Sigmoid colon (tissue), 7 donors: Measurements from ENCODE around the gene CEP85L. TPM values are rescaled to one million over a fixed set of nuclear protein-coding genes. Genes with fewer than 3 reads are reported as not detected.

Experiments used
- DNase-seq: peaks from one replicate; pipeline ENCODE4 v3.0.0-alpha.2; 2019
- H3K27ac ChIP-seq, 4 donors: fragments of 200-600 bp; sonication (generic); one replicate each; pipeline ENCODE4 v1.5.1; 2016 to 2019; ENCODE audit warnings: mild to moderate bottlenecking in 1 of 4
- H3K27me3 ChIP-seq, 3 donors: fragments of 200-600 bp; sonication (generic); one replicate each; pipeline ENCODE4 v1.5.1; 2019; ENCODE audit warnings: mild to moderate bottlenecking in 1 of 3
- H3K36me3 ChIP-seq, 4 donors: fragments of 200-600 bp; sonication (generic); one replicate each; pipeline ENCODE4 v1.5.1; 2016 to 2019
- H3K4me1 ChIP-seq, 4 donors: fragments of 200-600 bp; sonication (generic); one replicate each; pipeline ENCODE4 v1.5.1; 2017 to 2019
- H3K4me3 ChIP-seq, 4 donors: fragments of 200-600 bp; sonication (generic); one replicate each; pipeline ENCODE4 v1.5.1; 2017 to 2019; ENCODE audit warnings: mild to moderate bottlenecking in 2 of 4, moderate library complexity in 1 of 4
- H3K9me3 ChIP-seq, 4 donors: fragments of 200-600 bp in 3 of 4; sonication (generic) in 3 of 4; one replicate each; pipeline versions ENCODE4 v1.5.1 to v1.6.1; 2013 to 2019
- CTCF ChIP-seq, 4 experiments: fragments of 450-650 bp in 3 of 4; fragments of 200-600 bp in 1 of 4; IDR thresholded peaks; one replicate each; pipeline ENCODE4 v1.5.1; 2016 to 2019; ENCODE audit warnings: antibody characterized with exemption in 4 of 4, mild to moderate bottlenecking in 3 of 4, moderate library complexity in 2 of 4
- EP300 ChIP-seq, 4 donors: sonication (generic); formaldehyde crosslinking; IDR thresholded peaks; one replicate each; pipeline ENCODE4 v1.6.1; 2017; ENCODE audit warnings: antibody characterized with exemption in 4 of 4
- POLR2A ChIP-seq, 2 donors: fragments of 450-650 bp; IDR thresholded peaks; one replicate each; pipeline ENCODE4 v1.6.1; 2016; ENCODE audit warnings: antibody characterized with exemption in 2 of 2, mild to moderate bottlenecking in 2 of 2, moderate library complexity in 2 of 2
- POLR2AphosphoS5 ChIP-seq, 4 donors: sonication (generic); formaldehyde crosslinking; IDR thresholded peaks; one replicate each; pipeline ENCODE4 v1.6.1; 2017; ENCODE audit warnings: antibody characterized with exemption in 4 of 4
- WGBS, 2 donors: extraction: QIAGEN DNeasy Blood & Tissue Kit; methylation state at CpG; one replicate each; pipeline ENCODE4 v1.1.7; 2013; 5-methylcytosine and 5-hydroxymethylcytosine counted together
- intact Hi-C: fragments of 100-400 bp; cut with DNase I; formaldehyde crosslinking; loops from one replicate; pipeline ENCODE4 v1.15.1; 2023
- polyA plus RNA-seq, 3 donors: library from polyadenylated mRNA; stranded (reverse); fragments of 200-250 nt; gene quantifications; one replicate each; pipeline ENCODE4 v1.2.3, GENCODE V29; 2013
- total RNA-seq, 4 donors: library from RNA; depleted of rRNA; stranded (reverse); fragments of >200 nt; gene quantifications; one replicate each; pipeline ENCODE4 v1.1.0, GENCODE V29; 2016
- donor health status: healthy with polysubstance abuse.
- donor health status: Bipolar disorder and iron deficiency.
- donor health status: healthy.

The CEP85L gene
- total and polyA plus RNA-seq, 7 donors: 0.23 to 17.4 (median 12.8) TPM

- 73 to 83% methylated on average over 3 of the region's 3 CpGs for WGBS, 2 donors
- no peaks in the 10 kb centered on the region for H3K9me3 ChIP-seq
- TF ChIP-seq EP300 (IDR thresholded peaks at IDR 0.05): no peak
- H3K36me3 ChIP-seq: no peaks in the 10 kb centered on the region
- H3K4me1 ChIP-seq: peaks cover 0 to 11% (median 0%) of the 10 kb centered on the region in 4 donors
- no peak overlapping the region for H3K4me3 ChIP-seq
- DNase-seq: no peak
- intact Hi-C loops: no loop called here
- no peak overlapping the region for H3K27ac ChIP-seq
- no peaks in the 10 kb centered on the region for H3K27me3 ChIP-seq
Observed at GRCh38 chr6:118597636-118598035, 53.8 kb downstream of the CEP85L start.

DNA sequence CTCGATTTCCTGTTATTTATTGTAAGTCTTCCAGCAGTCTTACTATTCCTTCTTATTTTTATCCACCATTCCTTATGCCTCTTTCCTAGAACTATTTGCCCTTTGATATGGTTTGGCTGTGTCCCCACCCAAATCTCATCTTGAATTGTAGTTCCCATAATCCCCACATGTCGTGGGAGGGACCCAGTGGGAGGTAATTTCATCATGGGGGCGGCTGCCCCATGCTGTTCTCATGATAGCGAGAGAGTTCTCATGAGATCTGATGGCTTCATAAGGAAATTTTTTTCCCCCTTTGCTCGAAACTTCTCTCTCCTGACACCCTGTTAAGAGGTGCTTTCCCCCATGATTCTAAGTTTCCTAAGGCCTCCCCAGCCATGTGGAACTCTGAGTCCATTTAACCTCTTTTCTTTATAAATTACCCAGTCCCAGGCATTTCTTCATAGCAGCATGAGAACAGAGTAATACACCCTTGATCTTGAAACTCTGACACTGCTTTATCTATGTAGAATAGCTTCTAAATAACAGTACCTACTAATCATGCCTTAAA is 54.5 kb downstream of the CEP85L start:
- no peaks in the 10 kb centered on the region for H3K27me3 ChIP-seq
- WGBS, 2 donors: 89 to 91% methylated on average over 5 of the region's 5 CpGs
- H3K4me1 ChIP-seq: peaks cover 0 to 11% (median 0%) of the 10 kb centered on the region in 4 donors
- H3K27ac ChIP-seq: no peak overlapping the region
- no peaks in the 10 kb centered on the region for H3K9me3 ChIP-seq
- no peak overlapping the region for H3K4me3 ChIP-seq
- intact Hi-C loops: no loop called here
- no peak for DNase-seq
- TF ChIP-seq POLR2A (IDR thresholded peaks at IDR 0.05) (no peak), EP300 (IDR thresholded peaks at IDR 0.05) (no peak), CTCF (IDR thresholded peaks at IDR 0.05) (no peak), POLR2AphosphoS5 (IDR thresholded peaks at IDR 0.05) (no peak)
- no peaks in the 10 kb centered on the region for H3K36me3 ChIP-seq

- H3K27ac ChIP-seq: no peak overlapping the region
- no peak for TF ChIP-seq EP300 (IDR thresholded peaks at IDR 0.05)
- no peak for TF ChIP-seq CTCF (IDR thresholded peaks at IDR 0.05)
- TF ChIP-seq POLR2AphosphoS5 (IDR thresholded peaks at IDR 0.05): no peak
- TF ChIP-seq POLR2A (IDR thresholded peaks at IDR 0.05): no peak
- DNase-seq: no peak
- WGBS, 2 donors: 92 to 93% methylated on average over 1 of the region's 1 CpG
- no peaks in the 10 kb centered on the region for H3K9me3 ChIP-seq
- H3K4me1 ChIP-seq: peaks cover 0 to 11% (median 0%) of the 10 kb centered on the region in 4 donors
- intact Hi-C loops: no loop called here
- no peak overlapping the region for H3K4me3 ChIP-seq
- no peaks in the 10 kb centered on the region for H3K36me3 ChIP-seq
- no peaks in the 10 kb centered on the region for H3K27me3 ChIP-seq
Observed at GRCh38 chr6:118594877-118595276, 56.5 kb downstream of the CEP85L start.

DNA sequence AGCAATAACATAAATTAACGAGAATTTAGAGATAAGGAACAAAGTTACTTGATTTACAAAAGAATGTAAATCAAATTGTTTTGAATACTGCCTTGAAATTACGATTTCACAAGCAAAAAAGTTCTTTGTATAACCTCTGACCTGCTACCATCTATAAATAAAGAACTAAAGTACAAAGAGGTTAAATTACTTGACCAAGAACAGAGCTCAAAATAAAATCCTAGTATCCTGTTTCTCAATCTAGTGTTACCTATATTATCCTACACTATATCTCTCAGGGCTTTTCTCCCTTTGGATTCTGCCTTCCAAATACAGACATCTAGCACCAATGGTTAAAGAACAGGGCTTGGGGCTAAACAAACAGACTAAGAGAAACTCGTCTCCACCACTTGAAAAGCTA is 59.5 kb downstream of the CEP85L start:
- TF ChIP-seq CTCF (IDR thresholded peaks at IDR 0.05) (no peak), POLR2AphosphoS5 (IDR thresholded peaks at IDR 0.05) (no peak), EP300 (IDR thresholded peaks at IDR 0.05) (no peak), POLR2A (IDR thresholded peaks at IDR 0.05) (no peak)
- Histone ChIP-seq H3K36me3 (no peaks in the 10 kb centered on the region), H3K27ac (no peak overlapping the region), H3K9me3 (no peaks in the 10 kb centered on the region), H3K4me1 (no peaks in the 10 kb centered on the region), H3K4me3 (no peak overlapping the region), H3K27me3 (no peaks in the 10 kb centered on the region)
- WGBS, 2 donors: 62 to 78% methylated on average over 3 of the region's 3 CpGs
- no peak for DNase-seq
- intact Hi-C loops: no loop called here

DNA sequence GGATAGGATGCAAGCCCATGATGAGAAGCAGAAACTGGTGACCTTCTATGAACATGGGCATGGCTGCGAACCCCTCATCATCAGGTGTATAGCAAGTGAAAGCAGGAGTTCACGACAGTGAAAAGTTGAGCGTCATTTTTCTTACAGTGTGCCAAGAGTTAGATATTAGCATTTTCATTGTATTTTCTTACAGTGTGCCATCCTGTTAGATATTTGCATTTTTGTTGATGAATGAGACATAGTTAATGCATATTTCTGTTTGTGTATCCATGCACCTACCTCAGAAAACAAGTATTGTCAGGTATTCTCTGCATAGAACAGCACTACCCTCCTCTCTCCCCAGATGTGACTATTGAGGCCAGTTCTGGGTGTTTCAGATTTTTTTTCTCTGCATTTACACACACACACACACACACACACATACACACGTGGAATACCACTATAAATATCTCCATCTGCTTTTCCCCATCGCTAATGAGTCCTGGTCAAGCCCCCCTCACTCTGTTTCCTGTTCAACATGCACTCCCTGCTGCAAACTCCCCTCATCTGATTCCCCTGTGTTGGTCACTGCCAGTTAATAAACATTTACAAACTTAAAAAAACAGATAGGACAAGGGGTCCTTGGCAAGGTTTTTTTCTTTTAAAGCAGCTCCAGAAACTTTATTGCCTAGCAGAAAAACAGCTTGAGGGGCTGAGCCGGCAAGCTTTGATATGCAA is 61.6 kb downstream of the CEP85L start:
- DNase-seq: no peak
- Histone ChIP-seq H3K36me3 (no peaks in the 10 kb centered on the region), H3K27ac (no peak overlapping the region), H3K4me1 (no peaks in the 10 kb centered on the region), H3K4me3 (no peak overlapping the region), H3K9me3 (no peaks in the 10 kb centered on the region), H3K27me3 (no peaks in the 10 kb centered on the region)
- TF ChIP-seq CTCF (IDR thresholded peaks at IDR 0.05) (no peak), POLR2A (IDR thresholded peaks at IDR 0.05) (no peak)
- 66 to 76% methylated on average over 6 of the region's 6 CpGs for WGBS, 2 donors
- intact Hi-C loops: no loop called here
